Left ventricle myocardium superior (tissue), 1 donor: ENCODE measurements around the gene FAM171A2. TPM values are rescaled to one million over a fixed set of nuclear protein-coding genes. Genes with fewer than 3 reads are reported as not detected.
"Not testable (repeated sequence)": the region's sequence is repeated elsewhere in the genome, so short reads cannot be mapped to it uniquely, and the experiment has no call there.

ENCODE experiments used
- ATAC-seq: fragments of 200-7000 bp; cut with Tn5 transposase; one replicate; pipeline ENCODE4 v1.9.1; 2020; ENCODE audit warnings: mild to moderate bottlenecking, moderate library complexity
- DNase-seq: peaks from one replicate; pipeline ENCODE4 v3.0.0-alpha.2; 2020
- intact Hi-C: fragments of 100-400 bp; cut with micrococcal nuclease; formaldehyde crosslinking; loops from one replicate; pipeline ENCODE4 v1.11.0; 2022
- total RNA-seq: library from RNA; stranded (reverse); fragmentation: NEBNext Ultra II Directional; extraction: Animal tissue kit (Norgen Biotek cat#: 25700); gene quantifications from one replicate; pipeline ENCODE4 v1.2.1, GENCODE V29; 2021
- donor health status: DM: no; HTN: yes; CAD: no; lungs with severe emphysema.

Gene FAM171A2
- total RNA-seq, 1 donor from 2014 or later, result 0.72 TPM

DNA sequence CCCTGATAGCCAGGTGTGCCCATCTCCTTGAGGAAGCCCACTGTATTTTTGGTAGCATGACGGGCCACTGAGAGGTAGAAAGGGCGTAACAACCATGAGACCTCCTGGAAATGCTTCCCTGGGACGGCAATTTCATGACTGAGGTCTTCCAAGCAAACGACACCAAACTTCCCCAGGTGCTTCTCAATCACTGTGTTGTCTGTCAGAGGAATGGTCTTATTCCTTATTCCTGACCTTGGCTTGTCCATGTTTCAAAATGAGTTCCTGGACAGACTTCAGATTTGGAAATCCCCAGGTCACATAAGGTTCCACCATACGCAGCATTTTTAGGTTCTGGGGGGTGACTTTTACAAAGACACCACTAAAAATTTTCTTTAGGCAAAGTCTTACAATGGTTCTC, 1.4 kb upstream of the FAM171A2 start:
- ATAC-seq, intact Hi-C loops, DNase-seq: not testable (repeated sequence)

DNA sequence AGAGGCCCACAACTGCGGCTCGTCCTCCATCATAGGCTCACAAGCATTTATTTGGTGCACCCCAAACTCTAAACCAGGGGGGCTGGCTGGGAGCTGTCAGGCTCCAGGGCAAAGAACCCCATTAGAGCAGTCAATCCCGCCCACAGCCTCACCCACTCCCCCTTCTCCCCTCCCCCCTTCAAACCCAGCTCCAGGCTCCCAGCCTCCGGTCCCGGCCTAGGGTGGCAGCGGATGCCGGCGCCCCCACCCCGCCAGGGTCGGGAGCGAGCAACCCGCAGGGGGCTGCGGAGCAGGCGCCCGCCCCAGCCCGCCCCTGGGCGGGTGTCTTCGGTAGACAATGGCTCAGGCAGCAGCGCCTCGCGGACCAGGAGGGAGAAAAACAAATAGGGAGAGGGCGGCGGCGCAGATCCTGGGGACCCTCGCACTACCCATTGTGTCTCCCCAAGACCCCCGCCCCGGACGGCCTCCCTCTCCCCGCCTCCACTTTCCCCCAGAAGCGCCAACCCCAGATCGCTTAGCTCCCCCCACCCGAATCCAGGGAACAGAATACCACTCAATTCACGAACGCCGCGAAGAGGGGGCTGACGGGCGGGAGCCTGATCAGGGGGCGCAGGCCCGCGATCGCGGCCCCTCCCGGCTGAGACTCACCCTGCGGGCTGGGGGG, 572 bp downstream of the FAM171A2 start:
- intact Hi-C loops, result no loop called here
- DNase-seq (no peak), ATAC-seq (peak; percentile 29)

DNA sequence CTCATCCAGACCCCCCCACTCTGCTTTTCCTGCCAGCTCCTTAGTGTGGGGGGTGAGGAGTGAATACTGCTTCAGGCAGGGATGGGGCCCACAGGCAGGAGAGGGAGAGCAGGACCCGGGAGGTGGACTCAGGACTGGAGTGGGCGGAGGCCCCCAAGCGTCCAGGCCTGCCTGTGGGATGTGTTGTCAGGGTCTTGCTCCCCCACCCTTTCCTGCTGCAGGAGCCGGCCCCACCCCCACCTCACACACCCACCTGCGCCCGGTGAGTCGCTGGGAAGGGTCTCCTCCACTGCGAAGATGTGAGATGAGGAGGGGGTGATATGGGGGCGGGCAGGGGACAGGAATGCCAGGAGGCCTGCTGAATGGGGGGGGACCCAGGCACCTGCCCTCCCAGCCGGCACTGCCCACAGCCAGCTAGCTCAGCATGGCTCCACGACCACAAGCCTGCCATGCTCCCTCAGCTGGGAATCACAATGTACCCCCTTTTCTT, 1.1 kb downstream of the FAM171A2 start:
- DNase-seq (no peak), ATAC-seq (no peak)
- intact Hi-C loops, result no loop called here

DNA sequence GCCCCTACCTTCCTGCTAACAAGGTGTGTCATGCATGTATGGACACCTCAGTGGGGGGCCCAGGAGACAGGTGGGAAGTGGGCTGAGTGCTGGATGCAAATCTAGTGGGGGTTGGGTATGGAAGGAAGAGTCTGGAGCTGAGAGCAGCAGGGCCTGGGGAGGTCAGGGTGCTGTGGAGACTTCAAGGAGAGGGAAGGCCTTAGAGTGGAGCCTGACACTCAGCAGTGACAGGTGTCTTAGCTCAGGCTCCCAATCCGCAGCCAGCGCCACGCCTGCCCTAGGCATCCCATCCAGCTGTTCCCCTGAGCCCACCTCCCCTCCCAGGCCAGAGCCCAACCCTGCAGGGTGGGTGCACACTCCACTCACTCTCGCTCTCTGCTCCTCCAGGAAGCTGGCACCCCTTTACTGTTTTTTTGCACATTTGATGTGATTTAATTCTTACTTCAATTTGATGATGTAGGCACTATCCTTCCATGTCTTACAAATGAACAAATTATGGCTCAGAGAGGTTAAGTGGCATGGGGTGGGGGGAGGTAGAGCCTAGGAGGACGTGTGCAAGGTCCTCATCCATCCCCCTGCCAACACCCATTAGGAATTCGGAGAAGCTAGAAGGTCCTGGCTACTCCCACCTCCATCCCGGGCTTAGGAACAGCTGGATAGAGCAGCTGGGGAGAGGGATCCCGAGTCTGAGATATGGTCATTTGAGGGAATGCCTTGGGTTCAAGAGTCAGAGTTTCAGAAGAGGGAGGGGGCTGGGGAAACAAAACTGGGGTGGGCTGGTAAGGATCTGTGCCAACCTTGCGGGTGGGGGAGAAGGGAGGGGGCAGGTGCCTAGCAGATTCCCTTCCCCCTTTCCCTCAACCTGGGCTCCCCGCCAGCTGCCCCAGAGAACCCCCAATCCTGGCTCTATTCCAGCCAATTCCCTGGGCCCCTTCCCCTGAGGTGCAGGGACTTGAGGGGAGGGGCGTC, 2.1 kb downstream of the FAM171A2 start:
- DNase-seq (no peak), ATAC-seq (no peak)
- intact Hi-C loops, result no loop called here

DNA sequence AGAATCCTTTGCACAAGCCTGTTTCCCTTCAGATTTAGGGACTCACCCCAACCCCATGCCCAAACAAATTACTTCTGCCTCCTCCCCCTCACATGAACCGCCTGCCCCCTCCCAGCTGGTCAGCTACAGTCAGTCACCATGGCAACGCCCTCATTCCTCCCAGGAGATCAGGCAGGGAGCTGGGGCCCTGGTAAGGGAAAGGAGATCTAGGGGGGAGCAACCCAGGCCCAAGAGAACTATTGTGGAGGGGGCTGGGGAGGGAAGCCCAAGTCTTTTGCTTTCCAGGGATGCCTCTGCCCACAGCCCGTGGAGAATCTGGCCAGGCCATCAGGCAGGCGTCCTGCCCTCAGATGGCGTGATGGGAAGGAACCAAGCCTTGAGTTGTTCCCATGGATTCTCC, 2.8 kb downstream of the FAM171A2 start:
- intact Hi-C loops, result no loop called here
- ATAC-seq, result no peak
- DNase-seq, result no peak

DNA sequence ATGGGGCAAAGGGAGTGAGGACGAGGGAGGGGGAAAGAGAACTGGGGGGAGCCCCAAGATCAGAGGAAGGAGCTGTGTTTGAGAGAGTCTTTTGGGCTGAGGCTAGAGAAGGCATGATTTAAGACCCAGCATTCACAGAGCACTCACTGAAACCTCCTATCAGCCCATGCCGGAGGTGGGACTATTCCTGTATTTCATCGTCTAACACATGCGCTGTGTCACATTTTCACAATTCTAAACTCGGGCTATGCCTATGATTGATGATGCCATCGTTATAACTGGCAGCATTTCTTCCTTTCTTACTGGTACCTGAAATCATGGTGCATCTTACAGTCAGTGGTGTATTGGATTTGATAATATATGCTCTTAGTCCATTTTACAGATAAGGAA, 3.5 kb downstream of the FAM171A2 start:
- DNase-seq, result no peak
- no peak for ATAC-seq
- intact Hi-C loops, result no loop called here

DNA sequence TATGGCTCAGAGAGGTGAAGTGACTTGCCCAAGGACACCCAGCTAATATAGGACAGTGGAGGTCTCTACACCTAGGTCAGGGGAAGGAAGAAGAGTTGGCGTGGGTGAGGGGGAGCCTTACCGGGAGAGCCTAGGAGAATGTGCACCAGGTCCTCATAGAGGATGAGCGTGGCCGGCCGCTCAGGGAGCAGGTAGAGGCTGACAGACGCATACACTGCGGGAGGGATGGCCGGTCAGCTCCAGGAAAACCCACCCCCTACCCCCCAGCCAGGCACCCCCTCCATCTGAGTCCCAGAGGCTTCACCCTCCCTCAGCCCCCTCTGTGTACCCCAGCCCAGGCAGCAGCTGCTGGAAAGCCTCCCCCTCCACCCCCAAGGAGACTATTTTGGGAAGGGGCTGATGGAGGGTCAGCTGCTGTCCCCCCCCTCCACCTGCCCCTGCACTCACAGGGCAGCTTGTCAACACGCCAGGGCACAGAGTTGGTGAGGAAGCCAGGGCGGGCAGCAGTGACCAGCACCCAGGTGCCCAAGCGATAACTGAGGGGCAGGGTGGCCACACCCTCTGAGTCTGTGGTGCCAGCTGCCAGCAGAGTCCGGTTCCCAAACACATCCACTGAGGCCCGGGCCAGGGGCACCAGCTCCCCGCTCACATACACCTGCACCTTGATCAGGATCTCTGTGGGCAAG, 4.1 kb downstream of the FAM171A2 start:
- intact Hi-C loops, result no loop called here
- no peak for ATAC-seq

DNA sequence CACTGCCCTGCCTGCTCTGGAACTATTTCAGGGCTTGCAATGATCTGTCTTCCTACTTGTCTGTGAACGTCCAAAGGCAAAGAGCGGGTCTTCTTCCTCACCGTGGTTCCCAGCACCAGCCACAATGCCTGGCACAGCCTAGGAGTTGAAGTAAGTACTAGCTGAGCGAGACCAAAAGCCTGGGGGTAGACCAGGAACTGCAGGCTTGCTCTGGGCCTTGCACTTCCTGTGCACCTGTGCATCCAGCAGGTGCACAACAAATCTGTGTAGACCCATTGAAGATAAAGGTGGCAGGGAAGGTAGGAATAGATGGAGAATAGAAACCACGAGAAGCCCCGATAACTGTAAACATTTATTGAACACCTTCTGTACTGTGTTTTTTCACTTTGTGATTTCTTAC, 4.6 kb downstream of the FAM171A2 start:
- DNase-seq, result no peak
- no peak for ATAC-seq
- intact Hi-C loops, result no loop called here

More for the DNA sequence above, 4.1 kb downstream of the FAM171A2 start:
- no peak for DNase-seq

DNA sequence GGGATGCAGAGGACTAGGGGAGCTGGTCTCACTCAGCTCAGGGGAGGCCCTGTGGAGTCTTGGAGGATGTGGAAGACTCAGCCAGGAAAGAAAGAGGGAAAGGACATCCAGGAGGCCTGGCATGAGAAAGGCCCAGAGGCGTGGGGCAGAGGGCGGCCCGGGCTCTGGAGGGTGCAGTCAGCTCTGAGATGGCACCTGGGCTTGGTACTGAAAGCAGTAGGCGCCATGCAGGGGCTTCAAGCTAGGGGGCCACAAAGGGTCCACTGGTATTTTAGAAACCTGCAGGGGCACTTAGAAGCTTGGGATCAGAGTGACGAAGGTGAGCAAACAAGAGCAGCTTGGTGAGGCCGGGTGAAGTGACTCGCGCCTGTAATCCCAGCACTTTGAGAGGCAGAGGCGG, 5.6 kb downstream of the FAM171A2 start:
- DNase-seq (no peak), ATAC-seq (no peak)
- intact Hi-C loops, result no loop called here

DNA sequence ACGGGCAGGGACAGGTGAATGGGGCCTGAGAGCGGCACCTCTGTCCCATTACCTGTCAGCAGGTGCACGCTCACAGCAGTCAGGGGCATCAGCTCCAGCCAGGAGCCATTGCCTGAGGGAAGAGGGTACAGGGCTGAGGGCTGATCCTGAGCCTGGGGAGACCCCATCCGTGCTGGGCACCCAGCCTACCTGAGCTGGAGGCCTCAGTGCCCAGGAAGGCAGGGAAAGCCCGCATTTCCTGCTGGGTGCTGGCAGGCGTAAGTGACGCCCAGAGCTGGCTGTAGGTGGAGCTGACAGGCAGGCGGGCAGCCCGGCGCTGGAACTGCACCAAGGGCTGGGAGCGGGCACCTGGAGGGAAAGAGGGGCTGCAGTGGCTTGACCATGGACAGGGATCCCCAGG, 7.4 kb downstream of the FAM171A2 start:
- no peak for ATAC-seq
- intact Hi-C loops, result no loop called here
- no peak for DNase-seq

DNA sequence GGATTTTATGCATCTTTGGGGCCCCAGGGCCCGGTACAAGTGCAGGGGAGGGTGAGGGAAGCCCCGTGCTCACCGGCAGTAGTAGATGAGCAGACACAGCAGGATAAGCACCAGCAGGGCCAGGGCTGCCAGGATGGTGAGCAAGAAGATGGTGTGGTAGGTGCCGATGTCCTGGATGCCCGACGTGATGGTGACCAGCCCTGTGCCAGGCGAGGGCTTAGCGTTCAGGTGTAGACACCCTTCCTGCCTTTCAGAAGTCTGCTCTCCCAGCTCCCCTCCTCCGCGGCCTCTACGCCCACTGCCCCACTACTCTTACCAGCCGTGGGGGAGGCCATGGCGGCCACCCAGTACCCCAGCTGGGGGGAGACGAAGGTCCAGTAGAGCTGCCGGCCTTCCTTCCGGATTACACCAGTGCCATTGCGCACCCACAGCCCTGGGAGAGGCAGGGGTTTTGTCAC, 8.0 kb downstream of the FAM171A2 start:
- DNase-seq (no peak), ATAC-seq (no peak)
- intact Hi-C loops, result no loop called here

DNA sequence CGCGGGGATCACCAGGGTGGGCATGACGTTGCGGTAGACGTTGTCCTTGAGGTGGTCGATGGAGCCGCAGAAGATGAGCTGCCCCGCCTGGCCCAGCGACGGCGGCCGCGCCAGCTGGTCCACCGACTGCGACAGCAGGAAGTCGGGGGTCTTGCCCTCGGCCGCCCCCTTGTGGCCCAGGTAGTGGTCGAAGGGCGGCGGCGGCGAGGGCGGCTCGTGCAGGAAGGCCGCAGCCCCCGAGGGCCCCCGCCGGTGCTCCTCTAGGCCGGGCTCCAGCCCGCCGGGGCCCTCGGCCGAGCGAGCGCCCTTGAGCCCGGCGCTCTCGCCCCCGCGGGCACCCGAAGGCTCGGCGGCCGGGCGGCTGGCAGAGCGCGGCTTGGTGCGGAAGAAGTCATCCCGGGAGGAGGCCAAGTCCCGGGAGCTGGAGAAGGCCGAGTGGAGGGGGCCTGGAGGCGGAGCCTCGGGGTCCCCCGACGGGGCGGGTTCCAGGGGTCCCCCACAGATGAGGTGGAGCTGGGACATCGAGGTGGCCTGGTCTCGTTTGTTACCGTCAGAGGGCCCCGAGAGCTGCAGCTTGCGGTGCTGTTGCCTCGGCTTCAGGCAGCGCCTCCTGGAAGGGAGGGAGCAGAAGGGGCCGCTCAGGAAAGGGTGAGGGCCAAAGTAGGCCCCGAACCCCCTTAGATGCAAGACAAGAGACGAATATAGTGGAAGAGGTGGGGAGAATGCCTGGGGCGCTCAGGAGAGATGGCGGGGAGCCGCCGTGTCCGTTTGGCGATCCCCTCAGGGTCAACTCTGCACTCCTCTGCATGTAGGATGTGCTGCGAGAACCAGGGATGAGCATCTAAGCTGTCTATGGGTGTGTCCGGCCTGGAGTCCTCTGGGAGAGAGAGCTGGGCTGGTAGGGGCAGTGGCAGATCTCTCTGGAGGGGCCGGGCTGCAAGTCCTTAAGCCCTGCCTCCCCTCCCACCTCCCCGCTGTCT, 8.8 kb downstream of the FAM171A2 start:
- DNase-seq, result peak; percentile 78
- intact Hi-C loops, result no loop called here
- ATAC-seq, result no peak

DNA sequence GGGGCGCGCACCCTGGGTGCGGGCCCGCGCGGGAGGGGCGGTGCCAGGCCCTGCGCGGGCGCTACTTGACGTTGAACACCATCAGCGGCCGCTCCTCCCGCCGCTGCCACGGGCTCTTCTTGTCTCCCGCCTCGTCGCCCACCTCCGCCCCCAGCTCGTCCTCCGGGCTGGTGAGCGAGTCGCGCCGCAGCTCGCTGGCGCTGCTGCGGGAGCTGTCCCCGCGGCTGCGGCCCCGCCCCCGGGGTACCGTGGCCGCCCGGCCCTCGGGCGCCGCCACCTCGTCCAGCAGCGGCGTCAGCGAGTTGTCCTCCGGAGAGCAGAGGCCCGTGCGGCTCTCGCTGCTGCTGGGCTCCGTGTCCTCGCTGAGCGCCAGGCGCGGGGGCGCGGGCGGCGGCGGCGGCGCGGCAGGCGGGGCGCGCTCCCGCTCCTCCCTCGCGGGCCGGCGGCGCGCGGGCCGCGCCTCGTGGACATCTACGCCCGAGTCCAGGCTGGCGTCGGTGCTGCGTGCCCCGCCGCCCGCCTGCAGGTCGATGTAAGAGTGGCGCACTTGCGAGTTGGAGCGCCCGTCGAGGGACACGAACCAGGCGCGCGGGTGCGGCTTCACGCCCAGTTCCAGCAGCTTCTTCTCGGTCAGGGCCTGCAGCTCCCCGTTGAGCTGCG, 9.9 kb downstream of the FAM171A2 start:
- intact Hi-C loops, result no loop called here
- DNase-seq (peak; percentile 69), ATAC-seq (peak; percentile 42)

DNA sequence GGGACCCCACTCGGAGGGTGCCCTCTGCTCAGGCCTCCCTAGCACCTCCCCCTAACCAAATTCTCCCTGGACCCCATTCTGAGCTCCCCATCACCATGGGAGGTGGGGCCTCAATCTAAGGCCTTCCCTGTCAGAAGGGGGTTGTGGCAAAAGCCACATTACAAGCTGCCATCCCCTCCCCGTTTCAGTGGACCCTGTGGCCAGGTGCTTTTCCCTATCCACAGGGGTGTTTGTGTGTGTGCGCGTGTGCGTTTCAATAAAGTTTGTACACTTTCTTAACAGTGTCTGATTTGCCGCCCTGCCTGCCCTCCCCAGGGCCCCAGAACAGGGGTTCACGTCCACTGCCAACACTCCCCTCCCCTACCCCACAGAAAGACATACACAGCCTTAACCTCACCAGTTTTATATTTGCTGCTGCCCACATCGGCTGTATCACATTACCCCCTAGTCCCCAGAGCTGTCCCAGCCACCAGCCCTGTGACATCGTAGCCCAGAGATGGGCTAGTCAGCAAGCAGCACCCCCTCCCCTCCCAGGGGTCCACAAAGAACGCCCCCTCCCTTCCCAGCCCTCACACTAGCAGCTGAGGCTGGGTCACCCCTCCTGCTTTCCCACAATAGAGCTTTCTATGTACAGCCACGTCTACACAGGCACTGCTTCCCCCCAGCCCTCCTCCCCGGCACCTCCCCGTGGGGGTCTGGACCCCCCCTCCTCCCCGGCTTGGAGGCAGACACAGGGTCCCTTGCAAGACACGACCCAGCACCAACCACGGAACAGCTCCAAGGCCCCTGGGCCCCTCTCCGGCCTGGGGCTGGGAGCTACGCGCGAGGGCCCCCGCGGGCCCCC, 10.6 kb downstream of the FAM171A2 start:
- intact Hi-C loops, result no loop called here
- ATAC-seq (no peak), DNase-seq (no peak)

DNA sequence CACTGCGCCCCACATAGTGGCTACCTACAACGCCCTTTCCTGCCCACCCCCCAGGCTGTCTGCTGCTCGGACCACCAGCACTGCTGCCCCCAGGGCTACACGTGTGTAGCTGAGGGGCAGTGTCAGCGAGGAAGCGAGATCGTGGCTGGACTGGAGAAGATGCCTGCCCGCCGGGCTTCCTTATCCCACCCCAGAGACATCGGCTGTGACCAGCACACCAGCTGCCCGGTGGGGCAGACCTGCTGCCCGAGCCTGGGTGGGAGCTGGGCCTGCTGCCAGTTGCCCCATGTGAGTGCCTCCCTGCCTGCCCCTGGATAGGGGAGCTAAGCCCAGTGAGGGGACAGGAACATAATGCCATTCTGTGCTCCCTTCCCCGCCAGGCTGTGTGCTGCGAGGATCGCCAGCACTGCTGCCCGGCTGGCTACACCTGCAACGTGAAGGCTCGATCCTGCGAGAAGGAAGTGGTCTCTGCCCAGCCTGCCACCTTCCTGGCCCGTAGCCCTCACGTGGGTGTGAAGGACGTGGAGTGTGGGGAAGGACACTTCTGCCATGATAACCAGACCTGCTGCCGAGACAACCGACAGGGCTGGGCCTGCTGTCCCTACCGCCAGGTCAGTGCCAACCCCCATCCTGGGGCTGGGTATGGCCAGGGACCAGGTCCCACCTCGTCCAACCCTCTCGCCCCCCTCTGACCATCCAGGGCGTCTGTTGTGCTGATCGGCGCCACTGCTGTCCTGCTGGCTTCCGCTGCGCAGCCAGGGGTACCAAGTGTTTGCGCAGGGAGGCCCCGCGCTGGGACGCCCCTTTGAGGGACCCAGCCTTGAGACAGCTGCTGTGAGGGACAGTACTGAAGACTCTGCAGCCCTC, 11.5 kb downstream of the FAM171A2 start:
- intact Hi-C loops, result no loop called here
- no peak for DNase-seq
- no peak for ATAC-seq

DNA sequence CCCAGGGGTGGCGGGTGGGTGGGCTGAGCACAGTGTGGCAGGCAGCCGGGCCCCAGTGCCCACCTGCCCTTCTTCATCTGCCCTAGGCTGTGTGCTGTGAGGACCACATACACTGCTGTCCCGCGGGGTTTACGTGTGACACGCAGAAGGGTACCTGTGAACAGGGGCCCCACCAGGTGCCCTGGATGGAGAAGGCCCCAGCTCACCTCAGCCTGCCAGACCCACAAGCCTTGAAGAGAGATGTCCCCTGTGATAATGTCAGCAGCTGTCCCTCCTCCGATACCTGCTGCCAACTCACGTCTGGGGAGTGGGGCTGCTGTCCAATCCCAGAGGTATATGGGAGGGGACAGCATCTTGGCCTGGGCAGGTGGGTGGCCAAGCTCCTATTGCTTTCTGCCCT, 12.2 kb downstream of the FAM171A2 start:
- ATAC-seq (no peak), DNase-seq (no peak)
- intact Hi-C loops, result no loop called here
